ENCODE measurements around the gene PPT1.

Gene PPT1

GRCh38 chr1:40092241-40092640, 4.8 kb downstream of the PPT1 start:
- no peak for DNase-seq

- DNase-seq, result no peak
These were observed 6.2 kb downstream of the PPT1 start for GRCh38 chr1:40090652-40091355.

- DNase-seq, result peak; percentile 1 to 26
These were observed 12.3 kb downstream of the PPT1 start for GRCh38 chr1:40084750-40085149.

GRCh38 chr1:40081871-40082270, 15.2 kb downstream of the PPT1 start:
- no peak for DNase-seq

- DNase-seq, result no peak
These were observed 17.2 kb downstream of the PPT1 start for GRCh38 chr1:40079774-40080400.

GRCh38 chr1:40078512-40079333, 18.3 kb downstream of the PPT1 start:
- DNase-seq, result no peak

GRCh38 chr1:40076895-40077312, 20.1 kb downstream of the PPT1 start:
- no peak for DNase-seq

- no peak for DNase-seq
These were observed 21.8 kb downstream of the PPT1 start for GRCh38 chr1:40075266-40075665.

- DNase-seq, result no peak
These were observed 24.0 kb downstream of the PPT1 start for GRCh38 chr1:40073062-40073461.

GRCh38 chr1:40072142-40072541, 24.9 kb downstream of the PPT1 start:
- no peak for DNase-seq

GRCh38 chr1:40067851-40068250, 29.2 kb downstream of the PPT1 start:
- DNase-seq, result no peak

- DNase-seq, result no peak
These were observed 30.0 kb downstream of the PPT1 start for GRCh38 chr1:40067023-40067422.

- DNase-seq, result no peak
These were observed 32.1 kb downstream of the PPT1 start for GRCh38 chr1:40064797-40065499.

- no peak for DNase-seq
These were observed 36.9 kb downstream of the PPT1 start for GRCh38 chr1:40059960-40060750.

- DNase-seq, result no peak
These were observed 37.6 kb downstream of the PPT1 start for GRCh38 chr1:40059338-40059959.

- no peak for DNase-seq
These were observed 38.4 kb downstream of the PPT1 start for GRCh38 chr1:40058453-40059337.

GRCh38 chr1:40058097-40058452, 39.0 kb downstream of the PPT1 start:
- DNase-seq, result no peak

GRCh38 chr1:40057310-40058030, 39.6 kb downstream of the PPT1 start:
- no peak for DNase-seq

- no peak for DNase-seq
These were observed 40.3 kb downstream of the PPT1 start for GRCh38 chr1:40056519-40057309.

Data from cerebellar nuclear complex (tissue), 1 donor.